Erythroblast (primary cell): ENCODE measurements around the gene DLEC1.

Source experiments
- GATA1 ChIP-seq: IDR thresholded peaks from 2 replicates; pipeline ENCODE4 v1.6.1; 2011; ENCODE audit warnings: low read depth, mild to moderate bottlenecking, control low read depth, low read length, moderate library complexity
- POLR2A ChIP-seq: IDR thresholded peaks from 2 replicates; pipeline ENCODE4 v1.6.1; 2011; ENCODE audit warnings: mild to moderate bottlenecking, low read length

DNA sequence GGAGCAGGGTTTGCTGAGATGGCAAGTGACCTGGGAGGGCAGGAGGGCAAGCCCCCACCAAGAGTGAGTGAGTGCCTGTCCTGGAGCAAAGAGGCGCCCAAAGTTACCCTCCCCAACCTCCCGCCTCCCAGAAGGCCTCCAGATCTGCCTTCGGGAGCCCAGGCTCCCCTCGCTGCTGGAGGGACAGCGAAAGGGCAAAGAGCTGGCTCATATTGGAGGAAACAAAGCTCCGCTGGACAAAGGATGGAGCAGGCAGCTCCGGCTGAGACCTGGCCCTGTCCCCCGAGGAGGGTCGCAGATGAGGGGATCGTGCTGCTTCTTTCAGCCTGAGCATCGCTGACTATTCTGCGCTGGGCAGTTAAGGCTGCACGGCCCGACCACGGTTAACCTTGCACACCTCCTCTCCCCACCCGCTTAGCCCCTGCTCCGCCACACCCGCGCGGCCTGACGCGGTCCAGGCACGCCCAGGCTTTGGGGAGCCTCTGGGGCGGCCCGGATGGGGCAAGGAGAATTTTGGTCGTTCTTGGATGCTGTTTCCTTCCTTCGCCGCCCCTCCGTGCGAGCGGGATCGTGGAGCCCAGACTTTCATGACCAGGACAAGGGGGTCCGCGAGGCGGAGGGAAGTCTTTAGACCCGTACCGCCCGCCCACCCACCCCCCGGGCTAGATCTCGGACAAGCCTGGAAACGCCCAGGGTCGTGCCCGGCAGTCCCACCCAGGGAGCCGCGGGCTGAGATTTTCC, 10.2 kb upstream of the DLEC1 start:
- TF ChIP-seq POLR2A (no peak), GATA1 (no peak)
